ENCODE measurements around the gene TLE7.

The TLE7 gene

GRCh38 chr16:71406316-71406715 lies 35.5 kb downstream of the TLE7 start:
- H3K36me3 ChIP-seq (ENCODE audit: control insufficient read depth in 1 of 2, insufficient read depth in 2 of 2, low read length in 2 of 2) = no peaks in the 10 kb centered on the region
- H3K27me3 ChIP-seq (ENCODE audit: control insufficient read depth in 1 of 2, insufficient read depth in 2 of 2, low read length in 2 of 2) = peaks cover 0 to 14% of the 10 kb centered on the region in 2 donors
- no peak overlapping the region for H3K4me3 ChIP-seq (ENCODE audit: low read depth in 1 of 2, low read length in 2 of 2)

GRCh38 chr16:71404364-71404763 lies 37.5 kb downstream of the TLE7 start:
- no peak overlapping the region for H3K27ac ChIP-seq (ENCODE audit: low read depth, low read length)
- H3K27me3 ChIP-seq (ENCODE audit: control insufficient read depth in 1 of 2, insufficient read depth in 2 of 2, low read length in 2 of 2) = peaks cover 0 to 8% of the 10 kb centered on the region in 2 donors
- H3K36me3 ChIP-seq (ENCODE audit: control insufficient read depth in 1 of 2, insufficient read depth in 2 of 2, low read length in 2 of 2) = no peaks in the 10 kb centered on the region
- H3K9me3 ChIP-seq (ENCODE audit: control insufficient read depth in 1 of 2, low read length in 2 of 2) = peaks cover 0 to 3% of the 10 kb centered on the region in 2 donors
- no peak overlapping the region for H3K4me3 ChIP-seq (ENCODE audit: low read depth in 1 of 2, low read length in 2 of 2)
- H3K4me1 ChIP-seq (ENCODE audit: control insufficient read depth in 1 of 2, insufficient read depth in 2 of 2, low read length in 2 of 2) = no peaks in the 10 kb centered on the region
- H3K9ac ChIP-seq (ENCODE audit: low read depth in 1 of 2, low read length in 2 of 2) = no peak overlapping the region

More at GRCh38 chr16:71406316-71406715, 35.5 kb downstream of the TLE7 start:
- no peak overlapping the region for H3K9ac ChIP-seq (ENCODE audit: low read depth in 1 of 2, low read length in 2 of 2)
- no peak overlapping the region for H3K27ac ChIP-seq (ENCODE audit: low read depth, low read length)
- H3K4me1 ChIP-seq (ENCODE audit: control insufficient read depth in 1 of 2, insufficient read depth in 2 of 2, low read length in 2 of 2) = no peaks in the 10 kb centered on the region
- H3K9me3 ChIP-seq (ENCODE audit: control insufficient read depth in 1 of 2, low read length in 2 of 2) = peaks cover 0 to 3% of the 10 kb centered on the region in 2 donors

GRCh38 chr16:71402674-71403073 lies 39.2 kb downstream of the TLE7 start:
- no peak overlapping the region for H3K27ac ChIP-seq (ENCODE audit: low read depth, low read length)
- H3K27me3 ChIP-seq (ENCODE audit: control insufficient read depth in 1 of 2, insufficient read depth in 2 of 2, low read length in 2 of 2) = peaks cover 0 to 8% of the 10 kb centered on the region in 2 donors

GRCh38 chr16:71402007-71402406 lies 39.8 kb downstream of the TLE7 start:
- Histone ChIP-seq H3K27me3 (ENCODE audit: control insufficient read depth in 1 of 2, insufficient read depth in 2 of 2, low read length in 2 of 2) (peaks cover 0 to 8% of the 10 kb centered on the region in 2 donors), H3K4me1 (ENCODE audit: control insufficient read depth in 1 of 2, insufficient read depth in 2 of 2, low read length in 2 of 2) (no peaks in the 10 kb centered on the region), H3K36me3 (ENCODE audit: control insufficient read depth in 1 of 2, insufficient read depth in 2 of 2, low read length in 2 of 2) (no peaks in the 10 kb centered on the region), H3K4me3 (ENCODE audit: low read depth in 1 of 2, low read length in 2 of 2) (no peak overlapping the region), H3K9ac (ENCODE audit: low read depth in 1 of 2, low read length in 2 of 2) (no peak overlapping the region), H3K27ac (ENCODE audit: low read depth, low read length) (no peak overlapping the region), H3K9me3 (ENCODE audit: control insufficient read depth in 1 of 2, low read length in 2 of 2) (peaks cover 0 to 3% of the 10 kb centered on the region in 2 donors)

More at GRCh38 chr16:71402674-71403073, 39.2 kb downstream of the TLE7 start:
- H3K4me3 ChIP-seq (ENCODE audit: low read depth in 1 of 2, low read length in 2 of 2) = no peak overlapping the region
- no peaks in the 10 kb centered on the region for H3K4me1 ChIP-seq (ENCODE audit: control insufficient read depth in 1 of 2, insufficient read depth in 2 of 2, low read length in 2 of 2)
- peaks cover 0 to 3% of the 10 kb centered on the region in 2 donors for H3K9me3 ChIP-seq (ENCODE audit: control insufficient read depth in 1 of 2, low read length in 2 of 2)
- no peak overlapping the region for H3K9ac ChIP-seq (ENCODE audit: low read depth in 1 of 2, low read length in 2 of 2)
- H3K36me3 ChIP-seq (ENCODE audit: control insufficient read depth in 1 of 2, insufficient read depth in 2 of 2, low read length in 2 of 2) = no peaks in the 10 kb centered on the region

GRCh38 chr16:71399801-71400563 lies 41.9 kb downstream of the TLE7 start:
- Histone ChIP-seq H3K4me1 (ENCODE audit: control insufficient read depth in 1 of 2, insufficient read depth in 2 of 2, low read length in 2 of 2) (no peaks in the 10 kb centered on the region), H3K4me3 (ENCODE audit: low read depth in 1 of 2, low read length in 2 of 2) (no peak overlapping the region), H3K36me3 (ENCODE audit: control insufficient read depth in 1 of 2, insufficient read depth in 2 of 2, low read length in 2 of 2) (no peaks in the 10 kb centered on the region), H3K27me3 (ENCODE audit: control insufficient read depth in 1 of 2, insufficient read depth in 2 of 2, low read length in 2 of 2) (peaks cover 0 to 8% of the 10 kb centered on the region in 2 donors), H3K9ac (ENCODE audit: low read depth in 1 of 2, low read length in 2 of 2) (no peak overlapping the region), H3K9me3 (ENCODE audit: control insufficient read depth in 1 of 2, low read length in 2 of 2) (peaks cover 0 to 3% of the 10 kb centered on the region in 2 donors), H3K27ac (ENCODE audit: low read depth, low read length) (no peak overlapping the region)

GRCh38 chr16:71396594-71396993 lies 45.3 kb downstream of the TLE7 start:
- Histone ChIP-seq H3K36me3 (ENCODE audit: control insufficient read depth in 1 of 2, insufficient read depth in 2 of 2, low read length in 2 of 2) (no peaks in the 10 kb centered on the region), H3K4me1 (ENCODE audit: control insufficient read depth in 1 of 2, insufficient read depth in 2 of 2, low read length in 2 of 2) (no peaks in the 10 kb centered on the region), H3K9me3 (ENCODE audit: control insufficient read depth in 1 of 2, low read length in 2 of 2) (no peaks in the 10 kb centered on the region), H3K9ac (ENCODE audit: low read depth in 1 of 2, low read length in 2 of 2) (no peak overlapping the region), H3K27me3 (ENCODE audit: control insufficient read depth in 1 of 2, insufficient read depth in 2 of 2, low read length in 2 of 2) (no peaks in the 10 kb centered on the region), H3K27ac (ENCODE audit: low read depth, low read length) (no peak overlapping the region), H3K4me3 (ENCODE audit: low read depth in 1 of 2, low read length in 2 of 2) (no peak overlapping the region)

- Histone ChIP-seq H3K27me3 (ENCODE audit: control insufficient read depth in 1 of 2, insufficient read depth in 2 of 2, low read length in 2 of 2) (no peaks in the 10 kb centered on the region), H3K36me3 (ENCODE audit: control insufficient read depth in 1 of 2, insufficient read depth in 2 of 2, low read length in 2 of 2) (no peaks in the 10 kb centered on the region), H3K4me1 (ENCODE audit: control insufficient read depth in 1 of 2, insufficient read depth in 2 of 2, low read length in 2 of 2) (no peaks in the 10 kb centered on the region), H3K9me3 (ENCODE audit: control insufficient read depth in 1 of 2, low read length in 2 of 2) (no peaks in the 10 kb centered on the region), H3K4me3 (ENCODE audit: low read depth in 1 of 2, low read length in 2 of 2) (no peak overlapping the region), H3K27ac (ENCODE audit: low read depth, low read length) (no peak overlapping the region), H3K9ac (ENCODE audit: low read depth in 1 of 2, low read length in 2 of 2) (no peak overlapping the region)
These were observed 52.5 kb downstream of the TLE7 start for GRCh38 chr16:71389330-71389729.

- Histone ChIP-seq H3K4me1 (ENCODE audit: control insufficient read depth in 1 of 2, insufficient read depth in 2 of 2, low read length in 2 of 2) (no peaks in the 10 kb centered on the region), H3K9me3 (ENCODE audit: control insufficient read depth in 1 of 2, low read length in 2 of 2) (no peaks in the 10 kb centered on the region), H3K9ac (ENCODE audit: low read depth in 1 of 2, low read length in 2 of 2) (no peak overlapping the region), H3K27ac (ENCODE audit: low read depth, low read length) (no peak overlapping the region), H3K27me3 (ENCODE audit: control insufficient read depth in 1 of 2, insufficient read depth in 2 of 2, low read length in 2 of 2) (no peaks in the 10 kb centered on the region), H3K4me3 (ENCODE audit: low read depth in 1 of 2, low read length in 2 of 2) (no peak overlapping the region), H3K36me3 (ENCODE audit: control insufficient read depth in 1 of 2, insufficient read depth in 2 of 2, low read length in 2 of 2) (no peaks in the 10 kb centered on the region)
These were observed 54.6 kb downstream of the TLE7 start for GRCh38 chr16:71387045-71387871.

GRCh38 chr16:71384073-71384724 lies 57.7 kb downstream of the TLE7 start:
- Histone ChIP-seq H3K4me3 (ENCODE audit: low read depth in 1 of 2, low read length in 2 of 2) (no peak overlapping the region), H3K27ac (ENCODE audit: low read depth, low read length) (no peak overlapping the region), H3K27me3 (ENCODE audit: control insufficient read depth in 1 of 2, insufficient read depth in 2 of 2, low read length in 2 of 2) (peaks cover 3 to 5% of the 10 kb centered on the region in 2 donors), H3K36me3 (ENCODE audit: control insufficient read depth in 1 of 2, insufficient read depth in 2 of 2, low read length in 2 of 2) (no peaks in the 10 kb centered on the region), H3K4me1 (ENCODE audit: control insufficient read depth in 1 of 2, insufficient read depth in 2 of 2, low read length in 2 of 2) (no peaks in the 10 kb centered on the region), H3K9me3 (ENCODE audit: control insufficient read depth in 1 of 2, low read length in 2 of 2) (no peaks in the 10 kb centered on the region), H3K9ac (ENCODE audit: low read depth in 1 of 2, low read length in 2 of 2) (no peak overlapping the region)

Measured in duodenal mucosa (tissue), 2 donors.